Measurements from ENCODE around the gene SLF2.

SLF2 gene

DNA sequence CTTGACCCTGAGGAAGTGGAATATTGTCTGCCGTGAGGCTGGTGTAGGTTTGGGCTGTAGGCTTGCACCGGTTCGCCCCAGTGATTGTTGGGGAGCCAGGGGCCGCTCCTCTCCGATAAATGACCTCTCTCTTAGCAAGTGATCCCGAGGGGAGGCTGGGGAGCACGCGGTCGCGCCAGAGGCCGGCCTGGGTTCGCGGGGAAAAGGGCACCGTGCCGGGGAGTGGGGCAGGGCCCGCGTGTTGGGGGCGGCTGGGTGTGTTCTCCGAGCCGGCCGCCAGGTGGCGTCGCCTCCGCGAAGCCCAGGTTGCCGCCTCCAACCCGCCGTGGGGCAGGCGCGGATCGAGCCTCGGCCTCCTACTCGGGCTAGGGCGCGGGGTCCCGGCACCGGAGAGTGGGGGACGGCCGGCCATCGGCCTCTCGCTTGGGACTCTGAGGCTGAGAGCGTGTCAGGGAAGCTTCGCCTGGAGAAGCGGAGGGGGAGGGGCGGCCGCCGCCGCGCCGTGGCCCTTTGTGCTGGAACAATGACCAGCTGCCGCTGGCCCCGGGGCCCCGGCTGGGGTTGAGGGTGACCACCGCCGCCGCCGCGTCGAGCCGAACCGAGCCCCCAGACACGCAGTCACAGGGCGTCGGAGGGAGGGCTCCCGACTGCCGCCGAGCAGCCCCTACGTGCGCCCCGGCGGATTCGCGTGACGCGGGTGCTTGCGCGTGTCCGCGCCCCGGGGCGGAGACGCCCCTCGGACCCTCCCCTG lies 86.4 kb downstream of the SLF2 start:
- TF ChIP-seq, protein P1, sequence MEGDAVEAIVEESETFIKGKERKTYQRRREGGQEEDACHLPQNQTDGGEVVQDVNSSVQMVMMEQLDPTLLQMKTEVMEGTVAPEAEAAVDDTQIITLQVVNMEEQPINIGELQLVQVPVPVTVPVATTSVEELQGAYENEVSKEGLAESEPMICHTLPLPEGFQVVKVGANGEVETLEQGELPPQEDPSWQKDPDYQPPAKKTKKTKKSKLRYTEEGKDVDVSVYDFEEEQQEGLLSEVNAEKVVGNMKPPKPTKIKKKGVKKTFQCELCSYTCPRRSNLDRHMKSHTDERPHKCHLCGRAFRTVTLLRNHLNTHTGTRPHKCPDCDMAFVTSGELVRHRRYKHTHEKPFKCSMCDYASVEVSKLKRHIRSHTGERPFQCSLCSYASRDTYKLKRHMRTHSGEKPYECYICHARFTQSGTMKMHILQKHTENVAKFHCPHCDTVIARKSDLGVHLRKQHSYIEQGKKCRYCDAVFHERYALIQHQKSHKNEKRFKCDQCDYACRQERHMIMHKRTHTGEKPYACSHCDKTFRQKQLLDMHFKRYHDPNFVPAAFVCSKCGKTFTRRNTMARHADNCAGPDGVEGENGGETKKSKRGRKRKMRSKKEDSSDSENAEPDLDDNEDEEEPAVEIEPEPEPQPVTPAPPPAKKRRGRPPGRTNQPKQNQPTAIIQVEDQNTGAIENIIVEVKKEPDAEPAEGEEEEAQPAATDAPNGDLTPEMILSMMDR (IDR thresholded peaks at IDR 0.05; ENCODE audit: low read depth, low read length, missing control alignments) = peak; percentile 74
- in situ Hi-C loops (cut with HindIII; ENCODE audit: low sequenced_read_pairs) = loop anchor here (5.0 kb wide), 1 partner anchor 33 kb away; the partner anchor contains the start of genes PDZD7 and SFXN3
- H3K4me3 ChIP-seq (ENCODE audit: low read depth, low read length) = peak overlapping the region; percentile 91
- DNase-seq (ENCODE audit: low read depth) = no peak

DNA sequence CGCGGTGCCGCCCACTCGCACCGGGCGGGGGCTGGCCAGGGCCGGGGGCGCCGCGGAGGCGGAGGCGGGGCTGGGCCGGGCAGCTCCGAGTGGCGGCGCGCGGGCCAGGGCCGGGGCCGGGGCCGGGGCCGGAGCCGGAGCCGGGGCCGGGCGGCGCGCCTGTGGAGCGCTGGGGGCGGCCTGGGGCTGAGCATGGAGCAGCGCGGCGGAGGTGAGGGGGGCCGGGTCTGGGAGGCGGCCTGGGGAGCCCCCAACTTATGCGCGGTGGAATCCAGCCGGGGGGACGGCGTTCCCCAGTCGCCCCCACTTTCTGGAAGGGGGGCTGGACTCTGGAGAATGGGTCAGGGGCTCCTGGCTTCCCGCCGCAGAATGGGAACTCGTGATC lies 87.0 kb downstream of the SLF2 start, which contains the start of gene LZTS2:
LZTS2 (plus strand) TSS at position 67 of the 385 bp plus-strand sequence. CDS start 2,731 bp downstream, outside the sequence.
- TF ChIP-seq, protein P1 (IDR thresholded peaks at IDR 0.05; ENCODE audit: low read depth, low read length, missing control alignments) = no peak
- H3K4me3 ChIP-seq (ENCODE audit: low read depth, low read length) = peak within 1 kb of the TSS; percentile 91
- no peak for DNase-seq (ENCODE audit: low read depth)
- in situ Hi-C loops (cut with HindIII; ENCODE audit: low sequenced_read_pairs) = loop anchor here (5.0 kb wide), 1 partner anchor 33 kb away; the partner anchor contains the start of genes PDZD7 and SFXN3

DNA sequence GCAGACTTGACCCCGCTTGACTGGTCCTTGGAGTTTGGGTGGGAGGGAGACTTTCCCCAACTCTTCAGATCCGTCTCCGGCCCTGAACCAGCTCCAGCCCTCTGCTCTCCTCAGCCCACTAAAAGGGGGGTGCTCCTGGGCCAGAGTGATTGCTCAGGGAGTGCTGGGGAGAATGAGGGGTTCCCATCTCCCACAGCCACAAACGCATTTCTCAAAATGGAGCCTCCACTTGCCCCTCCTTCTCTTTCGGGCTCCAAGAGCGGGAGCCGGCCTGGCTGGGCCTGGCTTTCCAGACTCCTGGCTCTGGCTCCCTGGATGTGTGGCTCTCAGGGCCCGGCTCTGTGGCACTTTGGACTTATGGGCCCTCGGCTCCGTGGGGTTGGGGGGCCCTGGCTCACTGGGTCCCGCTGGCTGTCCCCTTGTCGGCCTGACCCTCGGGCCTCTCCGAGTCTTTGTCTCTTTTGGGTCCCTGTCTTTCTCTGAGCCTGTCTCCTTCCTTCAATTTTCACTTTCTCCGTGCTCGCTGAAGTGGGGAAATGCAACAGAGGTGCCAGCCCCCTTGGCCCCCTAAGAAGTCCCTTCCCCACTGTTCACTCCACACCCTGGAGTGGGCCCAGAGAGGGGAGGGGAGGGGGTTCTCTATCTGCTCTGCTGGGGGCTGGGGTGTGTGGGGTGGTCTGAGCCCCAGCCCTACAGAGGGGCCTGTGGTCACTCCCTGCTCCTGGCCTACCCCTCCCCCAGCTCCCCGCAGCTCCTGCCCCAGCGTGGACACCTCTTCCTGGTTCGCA lies 87.6 kb downstream of the SLF2 start:
- TF ChIP-seq, protein P1 (IDR thresholded peaks at IDR 0.05; ENCODE audit: low read depth, low read length, missing control alignments) = no peak
- peak overlapping the region; percentile 91 for H3K4me3 ChIP-seq (ENCODE audit: low read depth, low read length)
- in situ Hi-C loops (cut with HindIII; ENCODE audit: low sequenced_read_pairs) = no loop called here
- DNase-seq (ENCODE audit: low read depth) = no peak

DNA sequence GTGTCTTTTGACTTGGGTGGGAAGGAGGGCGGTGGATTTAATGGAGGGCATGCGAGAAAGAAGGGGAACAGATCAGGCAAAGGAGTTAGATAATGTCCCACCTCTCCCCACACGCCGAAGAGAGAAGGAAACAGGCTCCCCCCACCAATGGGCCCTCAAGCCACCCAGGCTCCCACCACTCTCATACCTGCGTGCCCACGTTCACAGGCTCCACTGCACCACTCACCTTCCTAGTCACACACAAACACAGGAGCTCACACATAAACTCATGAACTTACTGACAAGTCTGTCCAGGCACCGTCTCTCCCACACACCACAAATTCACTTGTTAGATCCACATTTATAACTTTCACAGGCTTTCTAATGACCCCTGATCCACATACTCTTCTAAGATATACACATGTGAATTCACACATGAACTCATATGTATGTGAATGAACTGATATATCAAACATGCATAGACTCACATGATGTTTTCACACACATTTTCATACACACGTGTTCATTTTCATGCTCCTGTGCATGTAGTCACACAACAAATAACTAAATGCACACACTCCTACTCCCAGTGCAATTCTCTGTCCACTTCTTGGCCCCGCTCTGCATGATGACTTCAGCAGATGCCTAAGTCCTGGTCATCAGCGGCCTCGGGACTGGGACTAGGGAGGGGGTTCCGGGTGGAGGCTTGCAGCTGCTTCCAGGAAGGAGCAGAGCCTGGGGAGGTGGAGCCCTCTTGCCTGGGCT lies 88.3 kb downstream of the SLF2 start:
- peak; percentile 55 for DNase-seq (ENCODE audit: low read depth)
- H3K4me3 ChIP-seq (ENCODE audit: low read depth, low read length) = peak overlapping the region; percentile 91
- TF ChIP-seq, protein P1 (IDR thresholded peaks at IDR 0.05; ENCODE audit: low read depth, low read length, missing control alignments) = no peak
- in situ Hi-C loops (cut with HindIII; ENCODE audit: low sequenced_read_pairs) = no loop called here

DNA sequence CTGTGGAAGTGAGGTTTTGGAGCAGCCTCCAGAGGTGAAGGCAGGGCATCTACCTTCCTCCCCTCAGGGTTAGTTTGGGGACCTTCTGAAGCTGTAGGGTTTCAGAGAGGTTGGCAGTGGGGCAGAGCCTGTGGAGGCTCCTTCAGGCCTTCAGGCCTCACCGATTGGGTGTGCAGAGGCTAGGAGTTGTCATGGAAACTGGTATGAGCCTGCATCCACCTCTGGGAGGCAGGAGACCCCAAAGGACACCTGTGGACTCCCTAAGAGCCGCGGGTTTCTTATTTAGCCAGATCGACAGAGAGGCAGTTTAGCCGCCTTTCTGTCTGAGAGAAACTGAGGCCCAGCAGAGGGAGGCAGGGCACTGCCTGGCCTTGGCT lies 88.9 kb downstream of the SLF2 start:
- peak overlapping the region; percentile 91 for H3K4me3 ChIP-seq (ENCODE audit: low read depth, low read length)
- no peak for DNase-seq (ENCODE audit: low read depth)
- in situ Hi-C loops (cut with HindIII; ENCODE audit: low sequenced_read_pairs) = no loop called here
- TF ChIP-seq, protein P1 (IDR thresholded peaks at IDR 0.05; ENCODE audit: low read depth, low read length, missing control alignments) = no peak

DNA sequence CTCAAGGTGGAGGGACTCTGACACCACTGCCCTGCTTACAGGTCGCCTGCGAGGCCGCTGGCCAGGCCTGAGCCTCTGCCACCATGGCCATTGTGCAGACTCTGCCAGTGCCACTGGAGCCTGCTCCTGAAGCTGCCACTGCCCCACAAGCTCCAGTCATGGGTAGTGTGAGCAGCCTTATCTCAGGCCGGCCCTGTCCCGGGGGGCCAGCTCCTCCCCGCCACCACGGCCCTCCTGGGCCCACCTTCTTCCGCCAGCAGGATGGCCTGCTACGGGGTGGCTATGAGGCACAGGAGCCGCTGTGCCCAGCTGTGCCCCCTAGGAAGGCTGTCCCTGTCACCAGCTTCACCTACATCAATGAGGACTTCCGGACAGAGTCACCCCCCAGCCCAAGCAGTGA lies 89.7 kb downstream of the SLF2 start:
- in situ Hi-C loops (cut with HindIII; ENCODE audit: low sequenced_read_pairs) = no loop called here
- TF ChIP-seq, protein P1 (IDR thresholded peaks at IDR 0.05; ENCODE audit: low read depth, low read length, missing control alignments) = no peak
- DNase-seq (ENCODE audit: low read depth) = no peak
- no peak overlapping the region for H3K4me3 ChIP-seq (ENCODE audit: low read depth, low read length)
